Myocyte (in vitro differentiated cells): ENCODE measurements around the gene SSBP4. TPM values are rescaled to one million over a fixed set of nuclear protein-coding genes. Genes with fewer than 3 reads are reported as not detected.
A peak's percentile ranks its signal among the peaks of the same experiment; 100 is the strongest.

Experiments used
- DNase-seq: peaks from one replicate; pipeline ENCODE4 v3.0.0-alpha.2; 2012; ENCODE audit warnings: low read depth
- total RNA-seq: library from RNA; depleted of rRNA; stranded (reverse); fragments of >200 nt; gene quantifications from 2 replicates; pipeline ENCODE4 v1.2.3, GENCODE V29; 2014

SSBP4 gene
- total RNA-seq, 1 donor from 2014 or later, result 134 TPM

DNA sequence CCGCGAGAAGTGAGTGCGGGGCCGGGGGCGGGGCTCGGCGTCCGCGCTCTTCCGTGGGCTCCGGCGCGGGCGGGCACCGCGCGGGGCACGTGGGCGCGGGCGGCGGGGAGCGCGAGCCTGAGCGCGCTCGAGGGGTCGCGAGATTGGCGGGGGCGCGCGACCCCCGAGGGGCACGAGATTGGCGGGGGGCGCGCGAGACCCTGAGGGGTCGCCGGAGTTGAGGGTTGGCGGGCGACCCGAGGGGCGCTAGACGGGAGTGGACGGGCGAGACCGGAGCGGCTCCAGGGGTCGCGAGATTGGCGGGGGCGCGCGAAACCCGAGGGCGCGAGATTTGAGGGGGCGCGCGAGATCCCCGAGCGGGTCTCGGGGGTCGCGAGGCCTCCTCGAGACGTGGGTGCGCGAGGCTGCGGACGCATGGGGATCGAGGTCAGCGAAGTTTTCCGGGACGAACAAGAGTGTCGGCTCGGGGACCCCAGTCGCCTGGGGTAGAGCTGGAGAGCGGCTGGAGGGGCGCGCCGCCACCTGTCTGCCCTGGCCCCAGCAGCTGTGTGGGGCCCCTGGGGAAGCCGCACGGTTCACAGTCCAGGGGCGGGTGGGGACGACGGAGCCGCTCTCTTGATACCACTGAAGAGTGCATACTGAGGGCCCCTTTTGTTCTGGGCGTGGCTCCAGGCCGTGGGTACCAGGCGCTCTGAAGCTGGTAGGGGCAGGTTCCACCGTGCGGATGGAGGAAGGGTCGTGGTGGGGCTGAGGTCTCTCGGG, 682 bp downstream of the SSBP4 start:
- peak; percentile 68 for DNase-seq

DNA sequence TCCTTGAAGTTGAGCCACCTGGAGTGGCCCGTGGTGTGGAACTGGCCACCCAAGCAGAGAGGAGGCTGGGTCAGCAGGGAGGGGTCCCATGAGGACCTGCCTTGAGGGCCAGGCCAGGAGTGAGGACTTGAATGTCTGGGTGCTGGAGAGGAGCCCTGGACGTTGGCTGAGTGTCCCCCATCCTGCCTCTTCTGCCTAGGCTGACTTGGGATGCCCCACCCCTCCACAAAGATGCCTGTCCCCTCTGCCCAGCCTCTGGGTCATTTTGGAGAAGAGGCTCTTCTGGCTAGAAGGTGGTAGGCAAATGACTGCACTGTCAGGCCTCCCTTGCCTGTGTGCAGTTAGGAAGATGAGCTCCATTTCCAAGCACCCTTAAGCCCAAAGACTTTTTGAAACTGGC, 1.7 kb downstream of the SSBP4 start:
- no peak for DNase-seq

DNA sequence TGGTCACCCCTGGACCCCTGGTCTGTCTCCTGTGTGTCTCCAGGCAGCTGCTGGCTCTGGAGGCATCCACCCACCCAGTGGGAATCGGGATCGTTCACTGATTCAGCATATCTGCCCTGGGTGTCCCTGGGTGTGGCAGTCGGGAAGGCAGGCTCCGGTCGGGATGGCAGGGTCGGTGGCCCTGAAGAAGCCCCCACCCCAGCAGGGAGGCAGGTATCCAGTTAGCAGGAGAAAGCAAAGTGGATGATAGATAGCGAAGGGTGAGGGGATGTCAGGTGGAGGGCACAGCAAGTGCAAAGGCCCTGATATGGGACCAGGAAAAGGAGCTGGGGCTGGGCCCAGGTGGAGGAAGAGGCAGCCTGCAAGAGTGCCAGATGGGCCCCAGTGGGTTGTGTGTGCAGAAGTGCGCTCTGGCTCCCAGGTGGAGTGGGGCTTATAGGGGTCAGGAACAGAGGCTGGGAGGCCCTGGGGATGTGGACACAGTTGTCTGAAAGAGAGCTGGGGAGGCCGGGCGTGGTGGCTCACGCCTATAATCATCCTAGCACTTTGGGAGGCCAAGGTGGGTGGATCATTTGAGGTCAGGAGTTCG, 2.3 kb downstream of the SSBP4 start:
- DNase-seq, result no peak

DNA sequence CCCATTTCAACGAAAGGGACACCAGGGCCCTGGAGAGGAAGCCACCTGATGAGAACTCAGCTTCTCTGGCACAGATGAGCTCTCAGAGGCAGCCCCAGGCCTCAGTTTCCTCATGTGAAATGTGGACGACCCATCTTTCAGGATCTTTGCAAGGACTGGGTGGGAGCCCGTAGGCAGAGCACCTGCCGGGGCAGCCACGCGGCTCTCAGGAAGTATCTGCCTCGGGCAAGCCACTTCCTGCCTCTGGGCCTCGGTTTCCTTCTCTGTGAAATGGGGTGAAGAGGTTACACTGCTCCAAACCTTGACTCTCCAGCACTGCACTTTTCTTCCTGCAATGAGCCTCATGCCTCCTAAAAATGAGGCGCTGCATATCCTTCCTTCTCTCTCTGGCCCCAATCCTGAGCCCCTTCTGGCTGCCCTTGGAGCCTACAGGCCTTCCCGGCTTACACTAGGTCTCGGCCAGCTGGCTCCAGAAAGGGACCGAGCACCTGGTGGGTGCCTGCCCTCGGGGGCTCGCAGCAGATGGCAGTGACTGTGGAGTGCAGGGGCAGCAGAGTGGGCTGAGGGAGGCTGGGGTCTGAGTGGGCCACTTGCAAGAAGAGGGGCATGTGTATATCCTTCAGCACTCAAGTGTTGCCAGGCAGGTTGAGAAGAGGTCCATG, 3.5 kb downstream of the SSBP4 start:
- no peak for DNase-seq

DNA sequence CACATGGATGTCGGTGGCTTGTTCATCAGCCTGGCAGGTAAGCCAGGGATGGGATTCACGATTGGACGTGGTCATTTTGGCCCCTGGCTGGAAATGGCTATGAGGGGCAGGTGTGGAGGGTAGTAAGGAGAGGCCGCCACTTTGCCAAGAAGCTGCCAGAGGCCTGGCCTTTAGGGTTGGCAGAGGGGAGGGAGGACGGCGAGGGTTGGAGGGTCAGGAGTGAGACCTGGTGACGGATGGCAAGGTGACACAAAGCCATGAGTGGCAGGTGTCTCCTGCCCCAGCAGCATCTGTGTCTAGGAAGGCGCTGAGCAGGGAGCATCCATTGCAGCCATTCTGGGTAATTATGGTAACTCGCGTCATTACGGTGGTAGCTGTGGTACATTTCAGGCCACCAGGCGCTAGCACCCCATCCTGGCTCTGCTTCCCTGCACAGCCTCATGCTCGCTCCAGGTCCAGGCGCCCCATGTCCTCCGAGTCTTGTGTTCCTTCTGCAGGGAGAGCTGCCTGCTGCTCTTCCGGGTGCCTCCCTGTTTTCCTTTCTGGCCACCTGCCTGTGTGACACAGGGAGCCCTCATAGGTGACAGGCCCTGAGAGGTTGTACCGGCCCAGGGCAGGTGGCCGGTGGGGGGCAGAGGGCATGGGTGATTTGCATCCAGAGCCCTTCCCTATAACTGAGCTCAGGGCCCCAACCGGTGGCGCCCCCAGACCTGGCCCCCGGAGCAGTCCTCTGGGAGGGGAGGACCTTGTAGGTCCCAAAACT, 4.2 kb downstream of the SSBP4 start:
- DNase-seq, result no peak

DNA sequence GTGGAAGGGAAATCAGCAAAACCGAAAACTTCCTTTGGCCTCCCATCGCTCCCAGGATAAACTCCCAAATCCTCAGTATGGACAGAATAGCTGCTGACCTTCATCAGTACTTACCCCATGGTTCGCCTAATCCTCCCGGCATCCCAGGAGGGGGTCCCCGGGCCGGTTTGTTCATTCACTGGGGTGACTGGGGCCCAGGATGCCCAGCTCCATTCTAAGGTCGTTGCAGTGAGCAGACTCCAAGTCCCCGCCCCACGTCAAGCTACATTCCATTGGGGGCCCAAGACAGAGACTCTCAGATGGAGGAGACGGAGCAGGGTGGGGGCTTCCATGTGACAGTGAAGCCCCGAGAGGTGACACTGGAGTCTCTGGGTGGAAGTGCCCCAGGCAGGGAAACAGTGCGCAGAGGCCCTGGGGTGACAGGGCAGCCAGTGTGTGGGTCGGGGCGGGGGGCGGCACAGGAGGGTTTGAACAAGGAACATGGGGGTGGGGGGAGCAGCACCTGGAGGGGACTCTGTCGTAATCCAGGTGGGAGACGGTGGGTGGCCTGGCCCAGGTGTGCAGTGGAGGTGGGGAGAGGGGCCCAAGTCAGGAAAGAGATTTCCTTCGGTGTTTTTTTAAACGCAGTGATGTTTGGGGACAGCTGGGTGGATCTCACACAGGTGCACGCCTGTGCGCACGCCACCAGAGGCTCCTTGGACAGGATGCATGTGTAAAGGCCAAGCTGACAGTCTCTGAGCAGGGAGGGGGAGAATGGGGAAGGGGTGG, 5.1 kb downstream of the SSBP4 start:
- DNase-seq, result no peak

DNA sequence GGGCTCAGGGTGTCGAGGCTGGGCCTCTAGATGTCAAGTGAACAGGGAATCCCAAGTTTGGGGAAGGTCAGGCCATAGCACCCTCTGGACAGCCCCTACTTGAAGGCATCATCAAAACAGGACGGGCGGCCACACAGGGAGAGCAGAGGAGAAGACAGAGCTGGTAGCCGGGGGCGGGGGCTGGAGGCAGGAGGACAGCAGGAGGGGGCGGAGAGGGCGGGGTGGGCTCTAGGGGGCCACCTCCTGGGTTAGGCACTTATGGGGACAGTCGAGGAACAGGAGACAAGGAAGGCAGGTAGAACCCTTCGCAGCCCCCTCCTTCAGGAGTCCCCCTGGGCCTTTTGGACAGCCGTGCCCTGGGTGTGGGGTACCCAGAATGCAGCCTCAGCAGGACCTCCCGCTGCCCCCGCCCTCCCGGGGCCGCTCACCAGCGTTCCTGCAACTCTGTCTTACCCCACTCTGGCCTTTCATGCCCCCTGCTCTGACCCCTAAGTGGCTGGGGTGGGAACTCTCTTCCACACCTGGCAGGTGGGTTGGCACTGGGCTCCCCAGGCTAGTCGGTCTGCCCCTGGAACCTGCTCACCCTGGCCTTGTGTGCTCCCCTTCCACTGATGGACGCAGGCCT, 5.8 kb downstream of the SSBP4 start:
- DNase-seq, result no peak

DNA sequence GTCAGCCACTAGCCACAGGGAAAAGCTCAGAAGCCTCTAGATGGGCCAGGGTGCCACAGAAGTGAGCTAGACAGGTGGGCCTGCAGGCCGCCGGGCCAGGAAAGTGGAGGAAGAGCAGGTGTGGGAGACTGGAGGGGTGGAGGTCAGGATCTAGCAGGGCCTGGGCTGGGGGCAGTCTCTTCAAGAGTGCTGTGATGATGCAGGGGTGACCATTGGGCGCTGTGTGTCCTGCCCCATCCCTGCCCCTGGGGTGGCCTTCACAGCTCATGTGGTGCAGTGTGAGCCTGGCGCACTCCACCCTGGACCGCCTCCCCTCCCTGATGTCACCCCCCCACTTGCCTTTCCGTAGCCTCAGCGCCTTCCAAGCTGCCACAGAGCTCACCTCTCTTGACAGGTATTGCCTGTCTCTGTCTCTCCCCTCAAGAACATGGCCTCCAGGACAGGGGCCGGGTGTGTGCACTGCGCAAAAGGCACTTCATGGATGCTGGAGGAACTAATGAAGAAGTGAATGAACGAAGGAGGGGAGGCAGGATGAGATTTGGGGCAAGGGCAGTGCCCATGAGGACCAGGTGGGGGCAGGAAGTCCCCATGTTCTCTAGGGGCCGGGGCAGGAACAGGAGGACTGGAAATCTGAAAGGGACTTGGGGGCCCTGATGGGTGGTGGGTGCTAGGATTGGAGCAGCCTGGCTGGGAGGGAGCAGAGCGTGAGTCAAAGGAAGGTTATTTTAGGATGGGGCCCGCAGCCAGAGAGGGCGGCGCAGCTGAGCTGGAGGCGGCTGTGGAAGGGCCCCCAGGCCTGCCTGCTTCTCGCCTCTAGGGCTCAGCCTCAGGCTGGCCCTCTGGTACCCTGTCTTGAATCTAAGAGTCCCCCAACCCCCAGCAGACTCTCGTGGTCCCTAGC, 6.6 kb downstream of the SSBP4 start:
- DNase-seq, result peak; percentile 77

DNA sequence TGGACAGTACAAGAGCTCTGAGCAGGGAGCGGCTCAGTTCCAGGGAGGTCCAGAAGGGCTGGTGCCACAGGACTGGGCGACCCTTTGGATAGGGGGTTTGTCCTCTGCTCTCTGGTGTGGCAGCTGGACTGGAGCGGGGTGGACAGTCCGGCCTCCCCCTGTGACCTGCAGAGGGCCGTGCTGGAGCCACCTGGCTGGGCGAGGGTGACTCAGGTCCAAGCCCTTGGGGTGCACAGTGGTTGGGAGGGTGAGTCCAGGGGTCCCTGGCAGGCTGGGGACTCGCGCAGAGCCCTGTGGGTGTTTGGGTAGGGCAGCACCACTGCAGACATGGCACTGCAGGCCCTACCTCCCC, 7.2 kb downstream of the SSBP4 start:
- DNase-seq, result no peak

DNA sequence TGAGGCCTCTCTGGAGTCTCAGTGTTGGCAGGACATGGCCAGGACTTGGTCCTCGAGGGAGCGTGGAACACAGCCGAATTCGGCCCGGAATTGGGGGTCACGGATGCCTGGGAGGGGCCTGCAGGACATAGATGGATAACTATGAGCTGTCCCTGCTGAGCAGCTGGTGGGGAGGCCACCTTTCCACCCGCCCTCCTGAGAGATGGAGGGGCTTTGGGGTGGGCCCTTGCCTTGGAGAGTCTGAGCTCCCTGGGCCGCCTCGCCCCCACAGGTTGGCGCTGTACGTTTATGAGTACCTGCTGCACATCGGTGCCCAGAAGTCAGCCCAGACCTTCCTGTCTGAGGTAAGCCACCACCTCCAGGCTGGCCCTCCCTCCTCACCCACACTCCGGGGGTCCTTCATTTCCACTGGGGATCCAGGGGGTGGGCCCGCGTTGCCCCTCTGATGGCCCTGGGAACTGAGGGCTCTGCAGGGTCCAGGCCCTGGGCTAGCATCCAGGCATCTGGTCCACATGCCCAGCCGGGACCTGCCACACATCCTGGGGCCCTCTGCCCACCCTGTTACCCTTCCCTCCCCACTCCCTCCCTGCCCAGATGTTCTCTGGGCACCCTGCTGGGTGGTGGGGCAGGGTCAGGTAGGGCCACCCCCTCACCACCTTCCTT, 8.0 kb downstream of the SSBP4 start:
- no peak for DNase-seq

DNA sequence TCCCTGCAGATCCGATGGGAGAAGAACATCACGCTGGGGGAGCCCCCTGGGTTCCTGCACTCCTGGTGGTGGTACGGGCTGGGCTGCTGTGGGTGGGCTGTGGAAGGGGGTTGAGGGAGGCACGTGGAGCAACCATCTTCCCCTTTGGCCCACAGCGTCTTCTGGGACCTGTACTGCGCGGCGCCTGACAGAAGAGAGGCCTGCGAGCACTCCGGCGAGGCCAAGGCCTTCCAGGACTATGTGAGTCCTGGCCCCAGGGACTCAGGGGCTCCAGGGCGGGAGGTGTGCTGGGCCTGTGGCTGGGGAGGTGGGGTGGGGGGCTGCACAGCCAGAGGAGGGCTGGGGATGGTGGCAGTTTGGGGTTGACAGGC, 8.5 kb downstream of the SSBP4 start:
- DNase-seq, result no peak

DNA sequence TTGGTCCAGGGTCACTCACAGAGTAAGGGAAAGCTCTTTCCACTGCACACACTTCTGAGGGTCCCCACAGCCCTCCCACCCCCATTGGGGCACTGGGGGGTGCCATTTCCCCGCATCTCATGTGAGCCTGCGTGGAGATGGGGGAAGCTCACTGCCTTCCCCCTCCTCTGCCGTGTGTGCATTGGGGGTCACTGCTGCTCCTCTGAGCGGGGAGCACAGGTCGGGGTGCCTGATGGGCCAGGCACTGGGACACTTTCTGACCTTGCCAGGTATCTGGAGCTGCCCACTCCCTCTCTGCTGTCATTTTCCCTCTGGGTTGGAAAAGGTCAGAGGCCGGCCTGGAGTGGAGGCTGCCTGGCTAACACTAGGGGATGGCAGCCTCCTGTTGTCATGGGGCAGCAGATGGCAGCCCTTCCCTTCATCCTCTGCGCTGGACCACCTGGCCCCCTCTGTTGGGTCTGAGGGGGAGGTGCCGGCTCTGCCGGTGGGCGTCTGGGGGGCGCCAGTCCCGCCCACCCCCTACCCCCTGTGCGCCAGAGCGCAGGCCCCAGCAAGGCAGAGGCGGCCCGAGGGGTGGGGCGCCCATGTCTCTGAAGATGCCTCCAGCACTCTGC, 9.1 kb downstream of the SSBP4 start:
- no peak for DNase-seq

DNA sequence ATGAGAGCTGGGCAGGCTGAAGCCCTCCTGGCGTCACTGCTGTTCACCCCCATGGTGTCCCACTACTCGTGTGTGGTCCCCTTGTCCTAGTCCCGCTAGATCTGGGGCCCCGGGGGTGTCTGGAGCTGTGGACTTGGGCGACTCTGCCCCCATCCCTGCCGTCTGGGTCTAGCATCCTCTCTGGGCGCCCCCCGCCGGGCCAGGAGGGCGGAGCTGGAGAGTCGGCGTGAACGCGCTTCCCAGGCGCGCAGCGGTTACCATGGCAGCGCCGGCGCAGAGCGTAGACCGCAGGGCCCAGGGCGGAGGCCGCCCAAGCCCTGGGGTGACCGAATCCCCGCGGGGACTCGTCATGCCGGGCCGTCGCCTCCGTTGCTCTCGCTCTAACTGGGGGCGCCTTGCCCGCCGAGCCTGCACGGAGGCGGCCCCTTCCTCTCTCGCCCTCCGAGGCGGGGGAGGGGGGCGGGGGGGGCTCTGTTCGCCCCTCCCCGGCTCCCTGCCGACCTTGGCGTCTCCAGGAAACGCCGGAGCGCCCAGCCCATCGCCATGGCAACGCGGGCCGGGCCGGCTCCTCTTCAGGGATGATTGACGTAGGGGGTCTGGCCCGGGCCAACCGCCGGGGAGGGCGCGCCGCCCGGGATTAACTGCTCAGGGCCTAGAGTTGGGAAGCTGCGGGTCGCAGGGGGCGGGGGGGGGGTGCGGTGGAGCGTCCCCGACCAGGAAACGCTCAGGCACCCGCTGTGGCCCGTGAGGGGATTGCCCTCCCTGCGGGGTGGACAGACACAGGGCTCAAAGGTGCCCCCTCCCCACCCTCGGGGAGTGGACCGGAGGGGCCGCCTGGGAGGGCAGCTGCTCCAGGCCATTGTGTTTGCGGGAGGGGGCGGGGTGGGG, 9.8 kb downstream of the SSBP4 start:
- peak; percentile 67 for DNase-seq

DNA sequence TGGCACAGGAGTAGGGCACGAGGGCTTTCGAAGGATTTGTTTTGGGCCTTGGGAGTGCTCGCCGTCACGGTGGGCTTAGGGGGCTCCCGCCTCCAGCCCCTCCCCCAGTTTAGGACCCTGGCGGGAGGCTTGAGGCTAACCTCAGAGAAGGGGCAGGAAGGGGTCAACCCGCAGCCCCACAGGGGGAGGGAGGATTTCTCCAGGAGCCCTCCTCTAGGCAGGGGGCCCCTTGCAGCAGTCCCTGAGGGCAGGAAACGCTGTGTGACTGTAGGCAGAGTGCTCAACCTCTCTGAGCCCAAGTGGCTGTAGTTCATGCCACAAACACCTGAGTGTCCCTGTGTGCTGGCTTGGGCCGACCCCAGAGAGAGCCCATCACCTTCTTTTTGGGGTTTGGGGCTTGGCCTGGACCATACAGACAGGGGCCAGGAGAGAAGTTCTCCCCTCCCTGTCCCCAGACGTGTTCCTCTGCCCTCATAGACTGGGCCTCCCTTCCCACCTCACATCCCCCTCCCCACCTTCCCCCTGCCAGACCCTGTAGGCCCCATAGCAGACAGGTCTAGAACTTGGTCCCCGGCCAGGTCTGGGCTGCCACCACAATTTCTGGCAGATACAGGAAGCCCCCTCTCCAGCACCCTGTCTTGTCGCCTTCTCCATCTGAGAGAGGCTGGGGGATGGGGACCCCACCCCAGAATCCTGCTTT, 10.7 kb downstream of the SSBP4 start:
- no peak for DNase-seq

DNA sequence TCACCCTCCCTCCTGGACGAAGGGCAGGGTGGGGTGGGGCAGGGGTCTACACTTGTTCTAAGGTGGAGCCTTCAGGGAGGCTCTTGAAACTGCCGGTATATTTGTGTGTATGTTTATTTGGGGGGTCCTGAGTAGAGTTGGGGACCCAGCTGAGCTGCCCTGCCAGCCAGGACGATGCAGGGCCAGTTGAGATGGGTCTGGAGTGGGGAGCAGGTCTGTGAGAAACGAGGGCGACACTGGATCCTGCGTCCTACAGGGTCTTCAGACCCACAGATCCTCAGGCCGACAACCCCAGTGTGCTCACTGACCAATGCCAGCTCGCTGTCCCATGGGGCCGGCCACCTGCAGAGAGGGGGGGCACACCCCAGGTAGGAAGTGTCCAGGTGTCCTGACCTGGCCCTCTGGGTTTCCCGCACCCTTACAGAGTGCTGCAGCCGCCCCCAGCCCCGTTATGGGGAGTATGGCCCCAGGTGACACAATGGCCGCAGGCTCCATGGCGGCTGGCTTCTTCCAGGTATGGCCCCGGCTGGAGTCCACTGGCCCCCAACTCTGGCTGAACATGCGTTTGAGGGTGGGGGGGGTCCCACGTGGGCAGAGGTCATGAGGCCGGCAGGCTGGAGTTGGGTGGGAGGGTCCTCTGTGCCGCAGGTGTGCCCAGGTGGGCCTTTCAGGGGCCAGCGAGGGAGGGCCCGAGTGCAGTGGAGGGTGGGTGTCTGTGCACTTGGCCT, 11.4 kb downstream of the SSBP4 start:
- no peak for DNase-seq
